NT2/D1 (cell line): ENCODE data around the gene CCT6A.

Source experiments
- SUZ12 ChIP-seq: IDR thresholded peaks from 2 replicates; pipeline ENCODE4 v1.6.1; 2011; ENCODE audit not compliant: insufficient read length, insufficient read depth; ENCODE audit errors: extremely low read depth
- YY1 ChIP-seq: IDR thresholded peaks from 2 replicates; pipeline ENCODE4 v1.6.1; 2011; ENCODE audit not compliant: insufficient read length, insufficient read depth
- ZNF274 ChIP-seq: IDR thresholded peaks from 2 replicates; pipeline ENCODE4 v1.6.1; 2011; ENCODE audit warnings: mild to moderate bottlenecking, low read depth, low read length

DNA sequence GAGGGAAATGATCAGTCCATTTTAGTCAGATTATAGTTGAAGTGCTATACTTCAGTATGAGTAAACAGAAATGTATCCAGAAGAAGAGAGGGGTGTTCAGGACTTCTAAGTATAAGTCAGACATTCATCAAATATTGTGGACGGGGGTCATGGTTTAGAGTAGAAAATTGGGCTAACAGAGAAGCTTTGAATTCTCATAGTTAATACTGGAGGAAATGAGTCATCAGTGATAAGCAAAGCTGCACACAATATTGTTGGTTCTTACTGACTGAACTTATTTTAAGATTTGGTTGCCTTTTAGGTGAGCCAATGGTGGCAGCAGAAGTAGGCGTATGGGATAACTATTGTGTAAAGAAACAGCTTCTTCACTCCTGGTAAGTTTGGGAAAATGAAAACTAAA, 10.8 kb downstream of the CCT6A start:
- TF ChIP-seq YY1 = no peak
- TF ChIP-seq ZNF274 = no peak
- TF ChIP-seq SUZ12 = no peak
